HG03139 (cell line): ENCODE measurements around the gene TAGLN.
A peak's percentile ranks its signal among the peaks of the same experiment; 100 is the strongest.

Source experiments
- ATAC-seq: cut with Tn5 transposase; IDR thresholded peaks from one replicate; pipeline ENCODE4 v1.9.1; 2021; ENCODE audit not compliant: unreplicated experiment

The TAGLN gene

DNA sequence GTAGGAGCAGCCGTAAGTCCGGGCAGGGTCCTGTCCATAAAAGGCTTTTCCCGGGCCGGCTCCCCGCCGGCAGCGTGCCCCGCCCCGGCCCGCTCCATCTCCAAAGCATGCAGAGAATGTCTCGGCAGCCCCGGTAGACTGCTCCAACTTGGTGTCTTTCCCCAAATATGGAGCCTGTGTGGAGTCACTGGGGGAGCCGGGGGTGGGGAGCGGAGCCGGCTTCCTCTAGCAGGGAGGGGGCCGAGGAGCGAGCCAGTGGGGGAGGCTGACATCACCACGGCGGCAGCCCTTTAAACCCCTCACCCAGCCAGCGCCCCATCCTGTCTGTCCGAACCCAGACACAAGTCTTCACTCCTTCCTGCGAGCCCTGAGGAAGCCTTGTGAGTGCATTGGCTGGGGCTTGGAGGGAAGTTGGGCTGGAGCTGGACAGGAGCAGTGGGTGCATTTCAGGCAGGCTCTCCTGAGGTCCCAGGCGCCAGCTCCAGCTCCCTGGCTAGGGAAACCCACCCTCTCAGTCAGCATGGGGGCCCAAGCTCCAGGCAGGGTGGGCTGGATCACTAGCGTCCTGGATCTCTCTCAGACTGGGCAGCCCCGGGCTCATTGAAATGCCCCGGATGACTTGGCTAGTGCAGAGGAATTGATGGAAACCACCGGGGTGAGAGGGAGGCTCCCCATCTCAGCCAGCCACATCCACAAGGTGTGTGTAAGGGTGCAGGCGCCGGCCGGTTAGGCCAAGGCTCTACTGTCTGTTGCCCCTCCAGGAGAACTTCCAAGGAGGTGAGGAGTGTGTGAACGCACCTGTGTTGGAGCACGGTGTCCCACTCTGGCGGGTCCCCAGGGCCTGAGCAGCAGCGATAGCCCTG lies at the start of gene TAGLN:
TSS of gene TAGLN (plus strand) at position 318 of the 863 bp plus-strand sequence. CDS start 3,644 bp downstream, outside the sequence.
- no peak for ATAC-seq

DNA sequence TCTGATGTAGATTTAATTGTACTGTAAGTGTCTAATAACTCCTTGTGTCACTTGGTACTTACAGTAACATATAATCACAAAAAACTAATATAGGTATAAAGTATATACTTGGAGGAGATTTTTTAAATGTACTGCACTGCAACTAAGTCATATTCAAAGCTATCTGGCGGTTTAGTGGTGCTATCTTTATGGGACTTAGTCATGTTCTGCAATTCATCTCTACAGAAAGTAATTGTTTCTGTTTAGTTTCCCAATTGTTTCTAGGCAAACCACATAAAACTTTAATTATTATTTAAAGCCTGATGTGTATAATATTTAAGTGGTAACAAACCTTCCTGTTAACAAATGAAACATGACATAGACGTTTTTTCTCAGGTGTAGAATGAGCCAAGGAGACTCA lies 47.1 kb upstream of the TAGLN start:
- ATAC-seq = no peak

DNA sequence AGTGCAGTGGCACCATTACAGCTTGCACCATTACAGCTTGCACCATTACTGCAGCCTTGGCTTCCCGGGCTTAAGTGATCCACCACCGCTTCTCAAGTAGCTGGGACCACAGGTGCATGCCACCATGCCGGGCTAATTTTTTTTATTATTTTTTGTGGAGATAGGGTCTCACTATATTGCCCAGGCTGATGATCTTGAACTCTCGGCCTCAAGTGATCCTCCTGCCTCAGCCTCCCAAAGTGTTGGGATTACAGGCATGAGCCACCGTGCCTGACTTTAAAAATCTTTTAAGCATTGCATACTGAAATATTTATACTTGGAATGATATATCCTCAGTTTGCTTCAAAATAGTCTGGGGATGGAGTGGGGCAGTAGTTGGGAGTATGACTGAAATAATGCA lies 44.7 kb upstream of the TAGLN start:
- no peak for ATAC-seq

- ATAC-seq = no peak
Measured at GRCh38 chr11:117157507-117157906, 41.7 kb upstream of the TAGLN start.

DNA sequence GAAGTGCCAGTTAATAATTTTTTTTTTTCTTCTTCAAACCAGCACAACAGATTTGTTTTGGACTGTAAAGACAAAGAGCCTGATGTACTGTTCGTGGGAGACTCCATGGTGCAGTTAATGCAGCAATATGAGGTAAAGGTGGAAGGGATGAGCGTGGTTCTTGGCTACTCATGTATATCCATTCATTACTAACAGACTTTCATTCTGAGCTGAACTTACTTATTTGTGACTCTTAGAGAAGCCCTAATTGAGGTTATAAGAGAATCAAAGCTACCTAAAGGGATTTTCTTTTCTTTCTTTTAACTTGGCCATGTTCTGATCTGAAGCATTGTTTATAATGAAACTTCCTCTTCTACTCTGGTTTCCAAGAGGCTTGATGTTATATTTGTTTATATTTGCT lies 39.3 kb upstream of the TAGLN start:
- no peak for ATAC-seq

GRCh38 chr11:117160826-117161225 lies 38.3 kb upstream of the TAGLN start:
- ATAC-seq = no peak

- no peak for ATAC-seq
Measured at GRCh38 chr11:117166491-117166890, 32.7 kb upstream of the TAGLN start.

- no peak for ATAC-seq
Measured at GRCh38 chr11:117169736-117170135, 29.4 kb upstream of the TAGLN start.

DNA sequence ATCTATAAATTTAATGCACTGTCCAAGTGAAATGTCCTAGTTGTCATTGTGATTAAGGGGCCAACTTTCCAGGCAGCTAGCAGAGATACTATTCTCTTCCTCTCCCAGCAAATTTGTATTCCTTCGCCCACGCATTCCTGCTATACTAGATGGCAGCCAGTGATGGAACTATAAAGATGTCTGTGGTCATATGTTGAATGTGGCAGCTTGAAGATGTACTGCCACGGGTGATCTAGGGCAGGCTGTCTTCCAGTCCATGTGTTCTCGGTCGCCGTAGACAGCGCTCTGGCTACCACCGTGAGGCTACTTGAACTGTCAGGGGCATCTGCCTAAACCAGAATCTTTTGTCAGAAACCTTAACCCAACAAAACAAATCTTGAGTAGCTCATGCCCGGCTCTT lies 29.0 kb upstream of the TAGLN start:
- ATAC-seq = no peak

- ATAC-seq = no peak
Measured at GRCh38 chr11:117171007-117171403, 28.2 kb upstream of the TAGLN start.

- ATAC-seq = no peak
Measured at GRCh38 chr11:117171404-117172061, 27.6 kb upstream of the TAGLN start.

- ATAC-seq = no peak
Measured at GRCh38 chr11:117172724-117173421, 26.3 kb upstream of the TAGLN start.

DNA sequence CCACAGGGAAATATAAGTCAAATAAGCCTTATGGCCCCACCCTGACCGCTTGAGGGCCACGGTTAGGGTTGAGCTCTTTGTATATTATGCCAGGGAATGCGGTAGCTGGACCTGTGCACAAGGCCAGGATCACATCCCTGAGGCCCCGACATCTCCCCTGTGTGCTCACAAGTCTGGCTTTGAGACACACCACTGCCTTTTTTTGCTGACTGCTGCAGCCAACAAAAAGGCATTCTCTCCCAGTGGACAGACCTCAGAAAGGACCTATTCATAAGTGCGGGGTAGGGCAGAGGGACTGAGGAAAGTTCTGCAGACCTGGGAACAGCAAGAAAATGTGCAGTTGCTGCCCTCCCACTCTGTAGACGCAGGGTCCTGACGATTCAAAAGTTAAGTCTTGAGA lies 24.1 kb upstream of the TAGLN start:
- no peak for ATAC-seq

GRCh38 chr11:117175781-117176180 lies 23.4 kb upstream of the TAGLN start:
- ATAC-seq = no peak

DNA sequence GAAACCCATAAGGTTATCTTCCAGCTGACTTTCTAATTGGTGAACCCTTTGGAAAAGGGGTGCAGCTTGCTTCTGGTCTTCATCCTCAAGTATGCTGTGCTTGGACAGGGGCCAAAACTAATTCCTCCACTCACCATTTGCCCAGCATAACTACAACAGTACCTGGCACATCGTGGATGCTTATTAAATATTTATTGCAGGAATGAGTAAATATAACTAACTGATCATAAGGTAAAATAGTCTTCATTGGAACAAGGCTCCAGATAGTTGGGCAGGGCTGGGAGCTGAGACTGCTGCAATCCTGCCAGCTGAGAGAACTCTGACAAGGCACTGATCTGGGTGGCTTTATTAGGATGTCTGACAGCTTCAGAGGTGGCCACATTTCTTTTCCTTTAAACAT lies 23.0 kb upstream of the TAGLN start:
- no peak for ATAC-seq

GRCh38 chr11:117177534-117178209 lies 21.5 kb upstream of the TAGLN start:
- ATAC-seq = no peak

GRCh38 chr11:117178210-117179034 lies 20.7 kb upstream of the TAGLN start, which contains the start of gene SIDT2:
TSS of gene SIDT2 (plus strand) at chr11:117178743. CDS start at chr11:117179264, 521 bp downstream.
- ATAC-seq = peak; percentile 78

GRCh38 chr11:117179048-117179999 lies 19.8 kb upstream of the TAGLN start:
- peak; percentile 26 for ATAC-seq

- no peak for ATAC-seq
Measured at GRCh38 chr11:117180020-117180419, 19.1 kb upstream of the TAGLN start.
